Vagina (tissue), 2 donors: ENCODE measurements around the gene ERAL1.

Experiments used
- POLR2A ChIP-seq, 2 donors: fragments of 450-650 bp; IDR thresholded peaks; one replicate each; pipeline ENCODE4 v1.6.1; 2017; ENCODE audit warnings: antibody characterized with exemption in 2 of 2, mild to moderate bottlenecking in 2 of 2, moderate library complexity in 2 of 2
- POLR2AphosphoS5 ChIP-seq, 2 donors: sonication (generic); formaldehyde crosslinking; IDR thresholded peaks; one replicate each; pipeline ENCODE4 v1.9.0; 2017; ENCODE audit warnings: antibody characterized with exemption in 2 of 2, mild to moderate bottlenecking in 2 of 2, low read depth in 1 of 2; ENCODE audit not compliant: insufficient read depth in 1 of 2
- TF ChIP-seq, protein P1 (sequence below), 3 experiments: fragments of 450-650 bp in 2 of 3; fragments of 200-600 bp in 1 of 3; sonication (generic) in 1 of 3; IDR thresholded peaks; one replicate each; pipeline ENCODE4 v1.5.1; 2017 to 2019; ENCODE audit warnings: antibody characterized with exemption in 3 of 3, mild to moderate bottlenecking in 2 of 3, moderate library complexity in 2 of 3

- TF ChIP-seq, protein P1, sequence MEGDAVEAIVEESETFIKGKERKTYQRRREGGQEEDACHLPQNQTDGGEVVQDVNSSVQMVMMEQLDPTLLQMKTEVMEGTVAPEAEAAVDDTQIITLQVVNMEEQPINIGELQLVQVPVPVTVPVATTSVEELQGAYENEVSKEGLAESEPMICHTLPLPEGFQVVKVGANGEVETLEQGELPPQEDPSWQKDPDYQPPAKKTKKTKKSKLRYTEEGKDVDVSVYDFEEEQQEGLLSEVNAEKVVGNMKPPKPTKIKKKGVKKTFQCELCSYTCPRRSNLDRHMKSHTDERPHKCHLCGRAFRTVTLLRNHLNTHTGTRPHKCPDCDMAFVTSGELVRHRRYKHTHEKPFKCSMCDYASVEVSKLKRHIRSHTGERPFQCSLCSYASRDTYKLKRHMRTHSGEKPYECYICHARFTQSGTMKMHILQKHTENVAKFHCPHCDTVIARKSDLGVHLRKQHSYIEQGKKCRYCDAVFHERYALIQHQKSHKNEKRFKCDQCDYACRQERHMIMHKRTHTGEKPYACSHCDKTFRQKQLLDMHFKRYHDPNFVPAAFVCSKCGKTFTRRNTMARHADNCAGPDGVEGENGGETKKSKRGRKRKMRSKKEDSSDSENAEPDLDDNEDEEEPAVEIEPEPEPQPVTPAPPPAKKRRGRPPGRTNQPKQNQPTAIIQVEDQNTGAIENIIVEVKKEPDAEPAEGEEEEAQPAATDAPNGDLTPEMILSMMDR (IDR thresholded peaks at IDR 0.05): no peak
- TF ChIP-seq POLR2A (IDR thresholded peaks at IDR 0.05) (peak in 1 of 2 donors; percentile 55), POLR2AphosphoS5 (IDR thresholded peaks at IDR 0.05; ENCODE audit: insufficient read depth in 1 of 2, low read depth in 1 of 2) (peak; percentile 75 to 87)
Observed at GRCh38 chr17:28896884-28897768, 42.3 kb downstream of the ERAL1 start, which contains the start of gene FLOT2.
